ENCODE measurements around the gene PPFIBP2.

GRCh38 chr11:7654195-7654705, 140.5 kb downstream of the PPFIBP2 start:
- TF ChIP-seq CTCF (IDR thresholded peaks at IDR 0.05) (no peak), POLR2AphosphoS2 (conservative IDR thresholded peaks at IDR 0.05; ENCODE audit: low read length) (no peak), POLR2A (IDR thresholded peaks at IDR 0.05; ENCODE audit: low read length) (no peak), RNF2 (IDR thresholded peaks at IDR 0.05; ENCODE audit: borderline replicate concordance, low read depth) (no peak), CEBPB (IDR thresholded peaks at IDR 0.05) (no peak), EP300 (IDR thresholded peaks at IDR 0.05) (no peak), TP53 (CRISPR knock-in tag; IDR thresholded peaks at IDR 0.05) (no peak), RAD21 (conservative IDR thresholded peaks at IDR 0.05 in 1 of 2, IDR thresholded peaks at IDR 0.05 in 1 of 2) (no peak), KDM1A (IDR thresholded peaks at IDR 0.05; ENCODE audit: low read depth) (no peak), RARB (CRISPR knock-in tag; IDR thresholded peaks at IDR 0.05) (no peak), ELK1 (IDR thresholded peaks at IDR 0.05; ENCODE audit: low read depth, low read length) (no peak), KDM5A (IDR thresholded peaks at IDR 0.05) (no peak)
- TF ChIP-seq, protein P1, sequence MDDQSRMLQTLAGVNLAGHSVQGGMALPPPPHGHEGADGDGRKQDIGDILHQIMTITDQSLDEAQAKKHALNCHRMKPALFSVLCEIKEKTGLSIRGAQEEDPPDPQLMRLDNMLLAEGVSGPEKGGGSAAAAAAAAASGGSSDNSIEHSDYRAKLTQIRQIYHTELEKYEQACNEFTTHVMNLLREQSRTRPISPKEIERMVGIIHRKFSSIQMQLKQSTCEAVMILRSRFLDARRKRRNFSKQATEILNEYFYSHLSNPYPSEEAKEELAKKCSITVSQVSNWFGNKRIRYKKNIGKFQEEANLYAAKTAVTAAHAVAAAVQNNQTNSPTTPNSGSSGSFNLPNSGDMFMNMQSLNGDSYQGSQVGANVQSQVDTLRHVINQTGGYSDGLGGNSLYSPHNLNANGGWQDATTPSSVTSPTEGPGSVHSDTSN (IDR thresholded peaks at IDR 0.05): no peak

Data from A549 (cell line).